AG09309 (cell line): ENCODE data around the gene ELOVL2.
A peak's percentile ranks its signal among the peaks of the same experiment; 100 is the strongest.
"Not testable (repeated sequence)": the region's sequence is repeated elsewhere in the genome, so short reads cannot be mapped to it uniquely, and the experiment has no call there.

Source experiments
- DNase-seq: peaks from one replicate; pipeline ENCODE4 v3.0.0-alpha.2; 2010; ENCODE audit warnings: low read depth
- H3K4me3 ChIP-seq: 2 replicates; pipeline ENCODE4 v1.5.1; 2011; ENCODE audit warnings: mild to moderate bottlenecking, low read depth, low read length, moderate library complexity; ENCODE audit not compliant: control insufficient read depth
- TF ChIP-seq, protein P1 (sequence below): IDR thresholded peaks from 2 replicates; pipeline ENCODE4 v1.5.1; 2011; ENCODE audit warnings: mild to moderate bottlenecking, low read depth, low read length, inconsistent platforms; ENCODE audit not compliant: insufficient read depth, control insufficient read depth; ENCODE audit errors: missing control alignments

ELOVL2 gene

DNA sequence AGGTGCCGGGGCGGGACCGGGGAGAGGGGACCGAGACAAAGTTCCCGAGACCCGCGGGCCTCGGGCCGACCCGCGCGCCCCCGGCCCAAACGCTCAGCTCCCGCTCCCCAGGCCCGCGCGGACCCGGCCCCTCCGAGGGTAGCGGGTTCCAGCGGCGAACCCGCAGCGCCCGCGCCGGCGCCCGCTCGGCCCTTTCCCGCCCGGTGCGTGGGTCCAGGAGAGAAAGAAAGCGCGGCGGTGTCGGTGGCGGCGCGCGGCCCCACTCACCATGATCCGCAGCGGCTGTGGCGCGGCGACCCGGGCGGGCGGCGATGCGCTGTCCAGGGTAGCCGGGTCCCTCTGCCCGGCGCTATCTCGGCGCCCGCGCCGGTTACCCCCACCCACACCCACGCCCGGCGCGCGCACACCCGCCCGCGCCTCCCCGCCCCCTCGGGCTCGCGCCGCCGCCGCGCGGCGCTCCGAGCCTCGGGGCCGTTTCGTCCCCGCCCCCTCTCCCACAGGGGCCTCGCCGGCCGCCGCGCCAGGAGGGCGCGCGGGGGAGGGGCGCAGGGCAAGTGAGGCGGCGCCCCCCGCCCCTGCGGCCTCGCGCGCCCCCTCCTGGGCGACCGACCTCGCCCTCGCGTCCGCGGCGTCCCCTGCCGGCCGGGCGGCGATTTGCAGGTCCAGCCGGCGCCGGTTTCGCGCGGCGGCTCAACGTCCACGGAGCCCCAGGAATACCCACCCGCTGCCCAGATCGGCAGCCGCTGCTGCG, at the start of gene ELOVL2:
TSS of gene ELOVL2 (minus strand) at position 345 of the 751 bp plus-strand sequence. CDS start at position 270, 75 bp downstream.
- DNase-seq, result no peak
- H3K4me3 ChIP-seq, result peak within 1 kb of the TSS; percentile 35

DNA sequence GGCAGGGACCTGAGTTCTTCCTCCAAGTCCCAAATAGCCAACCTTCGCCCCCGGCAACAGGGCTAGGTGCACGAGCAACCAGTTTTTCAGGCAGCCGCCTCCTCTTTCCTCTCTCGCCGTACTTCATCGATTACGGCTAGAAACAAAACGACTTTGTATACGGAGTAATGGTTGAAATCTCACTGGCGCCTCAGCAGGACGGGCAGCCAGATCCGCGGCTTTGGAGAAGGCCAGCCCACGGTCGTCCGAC, 49.2 kb upstream of the ELOVL2 start:
- TF ChIP-seq, protein P1, sequence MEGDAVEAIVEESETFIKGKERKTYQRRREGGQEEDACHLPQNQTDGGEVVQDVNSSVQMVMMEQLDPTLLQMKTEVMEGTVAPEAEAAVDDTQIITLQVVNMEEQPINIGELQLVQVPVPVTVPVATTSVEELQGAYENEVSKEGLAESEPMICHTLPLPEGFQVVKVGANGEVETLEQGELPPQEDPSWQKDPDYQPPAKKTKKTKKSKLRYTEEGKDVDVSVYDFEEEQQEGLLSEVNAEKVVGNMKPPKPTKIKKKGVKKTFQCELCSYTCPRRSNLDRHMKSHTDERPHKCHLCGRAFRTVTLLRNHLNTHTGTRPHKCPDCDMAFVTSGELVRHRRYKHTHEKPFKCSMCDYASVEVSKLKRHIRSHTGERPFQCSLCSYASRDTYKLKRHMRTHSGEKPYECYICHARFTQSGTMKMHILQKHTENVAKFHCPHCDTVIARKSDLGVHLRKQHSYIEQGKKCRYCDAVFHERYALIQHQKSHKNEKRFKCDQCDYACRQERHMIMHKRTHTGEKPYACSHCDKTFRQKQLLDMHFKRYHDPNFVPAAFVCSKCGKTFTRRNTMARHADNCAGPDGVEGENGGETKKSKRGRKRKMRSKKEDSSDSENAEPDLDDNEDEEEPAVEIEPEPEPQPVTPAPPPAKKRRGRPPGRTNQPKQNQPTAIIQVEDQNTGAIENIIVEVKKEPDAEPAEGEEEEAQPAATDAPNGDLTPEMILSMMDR, result no peak
- no peak for DNase-seq
- peak overlapping the region; percentile 78 for H3K4me3 ChIP-seq

More for the DNA sequence above, at the start of gene ELOVL2:
- TF ChIP-seq, protein P1, result peak; percentile 35

GRCh38 chr6:11092668-11093375, 48.7 kb upstream of the ELOVL2 start:
- peak overlapping the region; percentile 78 for H3K4me3 ChIP-seq
- TF ChIP-seq, protein P1, result no peak
- no peak for DNase-seq

DNA sequence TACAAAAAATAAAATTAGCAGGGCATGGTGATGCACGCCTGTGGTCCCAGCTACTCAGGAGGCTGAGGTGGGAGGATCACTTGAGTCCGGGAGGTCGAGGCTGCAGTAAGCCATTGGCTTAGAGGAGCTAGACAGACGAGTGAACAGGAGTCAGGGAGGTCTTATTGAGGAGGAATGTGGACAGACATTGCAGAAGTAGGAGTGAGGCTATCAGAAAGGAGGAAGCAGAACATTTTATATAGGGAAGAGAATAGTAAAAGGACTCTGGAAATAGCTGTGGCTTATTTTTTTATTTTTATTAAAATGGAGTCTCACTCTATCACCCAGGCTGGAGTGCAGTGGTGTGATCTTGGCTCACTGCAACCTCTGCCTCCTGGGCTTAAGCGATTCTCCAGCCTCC, 47.0 kb upstream of the ELOVL2 start:
- not testable (repeated sequence) for H3K4me3 ChIP-seq, DNase-seq

- TF ChIP-seq, protein P1, result no peak
- no peak overlapping the region for H3K4me3 ChIP-seq
- DNase-seq, result no peak
Measured at GRCh38 chr6:11089695-11090094, 45.6 kb upstream of the ELOVL2 start.

DNA sequence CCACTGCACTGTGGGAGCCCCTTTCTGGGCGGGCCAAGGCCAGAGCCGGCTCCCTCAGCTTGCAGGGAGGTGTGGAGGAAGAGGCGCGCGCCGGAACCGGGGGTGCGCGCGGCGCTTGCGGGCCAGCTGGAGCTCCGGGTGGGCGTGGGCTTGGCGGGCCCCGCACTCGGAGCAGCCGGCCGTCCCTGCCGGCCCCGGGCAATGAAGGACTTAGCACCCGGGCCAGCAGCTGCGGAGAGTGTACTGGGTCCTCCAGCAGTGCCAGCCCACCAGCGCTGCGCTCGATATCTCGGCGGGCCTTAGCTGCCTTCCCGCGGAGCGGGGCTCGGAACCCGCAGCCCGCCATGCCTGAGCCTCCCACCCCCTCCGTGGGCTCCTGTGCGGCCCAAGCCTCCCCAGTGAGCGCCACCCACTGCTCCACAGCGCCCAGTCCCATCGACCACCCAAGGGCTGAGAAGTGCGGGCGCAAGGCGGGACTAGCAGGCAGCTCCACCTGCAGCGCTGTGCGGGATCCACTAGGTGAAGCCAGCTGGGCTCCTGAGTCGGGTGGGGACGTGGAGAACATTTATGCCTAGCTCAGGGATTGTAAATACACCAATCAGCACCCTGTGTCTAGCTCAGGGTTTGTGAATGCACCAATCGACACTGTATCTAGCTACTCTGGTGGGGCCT, 43.2 kb upstream of the ELOVL2 start:
- H3K4me3 ChIP-seq, result not testable (repeated sequence)

GRCh38 chr6:11085758-11086435, 41.8 kb upstream of the ELOVL2 start:
- DNase-seq, result peak; percentile 44
- no peak overlapping the region for H3K4me3 ChIP-seq
- TF ChIP-seq, protein P1, result no peak

More for the DNA sequence above, 43.2 kb upstream of the ELOVL2 start:
- not testable (repeated sequence) for DNase-seq
